ENCODE data around the gene LRRC14B.
"Not testable (repeated sequence)": the region's sequence is repeated elsewhere in the genome, so short reads cannot be mapped to it uniquely, and the experiment has no call there.

DNA sequence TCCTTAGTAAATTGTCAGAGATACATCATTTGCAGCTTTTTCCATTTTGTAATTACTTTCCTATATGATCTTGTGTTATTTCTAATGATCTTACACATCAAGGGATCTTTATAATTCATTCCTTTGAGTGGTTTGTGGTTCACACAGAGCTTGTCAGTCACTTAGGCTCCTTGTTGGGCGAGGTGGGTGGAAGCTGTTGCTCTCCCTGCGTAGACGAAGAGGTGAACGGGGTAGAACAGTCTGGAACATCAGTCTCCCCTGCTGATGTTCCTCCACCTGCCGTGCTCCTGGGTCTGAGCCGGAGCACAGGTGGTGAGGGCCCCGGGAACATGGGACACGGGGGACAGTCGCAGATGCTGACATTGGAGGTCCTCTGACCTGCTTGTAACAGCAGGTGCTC, 44.2 kb downstream of the LRRC14B start:
- TF ChIP-seq, protein P1, sequence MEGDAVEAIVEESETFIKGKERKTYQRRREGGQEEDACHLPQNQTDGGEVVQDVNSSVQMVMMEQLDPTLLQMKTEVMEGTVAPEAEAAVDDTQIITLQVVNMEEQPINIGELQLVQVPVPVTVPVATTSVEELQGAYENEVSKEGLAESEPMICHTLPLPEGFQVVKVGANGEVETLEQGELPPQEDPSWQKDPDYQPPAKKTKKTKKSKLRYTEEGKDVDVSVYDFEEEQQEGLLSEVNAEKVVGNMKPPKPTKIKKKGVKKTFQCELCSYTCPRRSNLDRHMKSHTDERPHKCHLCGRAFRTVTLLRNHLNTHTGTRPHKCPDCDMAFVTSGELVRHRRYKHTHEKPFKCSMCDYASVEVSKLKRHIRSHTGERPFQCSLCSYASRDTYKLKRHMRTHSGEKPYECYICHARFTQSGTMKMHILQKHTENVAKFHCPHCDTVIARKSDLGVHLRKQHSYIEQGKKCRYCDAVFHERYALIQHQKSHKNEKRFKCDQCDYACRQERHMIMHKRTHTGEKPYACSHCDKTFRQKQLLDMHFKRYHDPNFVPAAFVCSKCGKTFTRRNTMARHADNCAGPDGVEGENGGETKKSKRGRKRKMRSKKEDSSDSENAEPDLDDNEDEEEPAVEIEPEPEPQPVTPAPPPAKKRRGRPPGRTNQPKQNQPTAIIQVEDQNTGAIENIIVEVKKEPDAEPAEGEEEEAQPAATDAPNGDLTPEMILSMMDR (IDR thresholded peaks at IDR 0.05) = not testable (repeated sequence)
- not testable (repeated sequence) for TF ChIP-seq EZH2phosphoT487 (IDR thresholded peaks at IDR 0.05; ENCODE audit: borderline replicate concordance, low read depth); RCOR1 (IDR thresholded peaks at IDR 0.05; ENCODE audit: low read length); POLR2AphosphoS5 (IDR thresholded peaks at IDR 0.05; ENCODE audit: low read depth, low read length); JUND (IDR thresholded peaks at IDR 0.05); RFX5 (IDR thresholded peaks at IDR 0.05; ENCODE audit: low read length)
- TF ChIP-seq, protein P2, sequence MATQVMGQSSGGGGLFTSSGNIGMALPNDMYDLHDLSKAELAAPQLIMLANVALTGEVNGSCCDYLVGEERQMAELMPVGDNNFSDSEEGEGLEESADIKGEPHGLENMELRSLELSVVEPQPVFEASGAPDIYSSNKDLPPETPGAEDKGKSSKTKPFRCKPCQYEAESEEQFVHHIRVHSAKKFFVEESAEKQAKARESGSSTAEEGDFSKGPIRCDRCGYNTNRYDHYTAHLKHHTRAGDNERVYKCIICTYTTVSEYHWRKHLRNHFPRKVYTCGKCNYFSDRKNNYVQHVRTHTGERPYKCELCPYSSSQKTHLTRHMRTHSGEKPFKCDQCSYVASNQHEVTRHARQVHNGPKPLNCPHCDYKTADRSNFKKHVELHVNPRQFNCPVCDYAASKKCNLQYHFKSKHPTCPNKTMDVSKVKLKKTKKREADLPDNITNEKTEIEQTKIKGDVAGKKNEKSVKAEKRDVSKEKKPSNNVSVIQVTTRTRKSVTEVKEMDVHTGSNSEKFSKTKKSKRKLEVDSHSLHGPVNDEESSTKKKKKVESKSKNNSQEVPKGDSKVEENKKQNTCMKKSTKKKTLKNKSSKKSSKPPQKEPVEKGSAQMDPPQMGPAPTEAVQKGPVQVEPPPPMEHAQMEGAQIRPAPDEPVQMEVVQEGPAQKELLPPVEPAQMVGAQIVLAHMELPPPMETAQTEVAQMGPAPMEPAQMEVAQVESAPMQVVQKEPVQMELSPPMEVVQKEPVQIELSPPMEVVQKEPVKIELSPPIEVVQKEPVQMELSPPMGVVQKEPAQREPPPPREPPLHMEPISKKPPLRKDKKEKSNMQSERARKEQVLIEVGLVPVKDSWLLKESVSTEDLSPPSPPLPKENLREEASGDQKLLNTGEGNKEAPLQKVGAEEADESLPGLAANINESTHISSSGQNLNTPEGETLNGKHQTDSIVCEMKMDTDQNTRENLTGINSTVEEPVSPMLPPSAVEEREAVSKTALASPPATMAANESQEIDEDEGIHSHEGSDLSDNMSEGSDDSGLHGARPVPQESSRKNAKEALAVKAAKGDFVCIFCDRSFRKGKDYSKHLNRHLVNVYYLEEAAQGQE (IDR thresholded peaks at IDR 0.05; ENCODE audit: low read depth, low read length) = not testable (repeated sequence)
- TF ChIP-seq, protein P3, sequence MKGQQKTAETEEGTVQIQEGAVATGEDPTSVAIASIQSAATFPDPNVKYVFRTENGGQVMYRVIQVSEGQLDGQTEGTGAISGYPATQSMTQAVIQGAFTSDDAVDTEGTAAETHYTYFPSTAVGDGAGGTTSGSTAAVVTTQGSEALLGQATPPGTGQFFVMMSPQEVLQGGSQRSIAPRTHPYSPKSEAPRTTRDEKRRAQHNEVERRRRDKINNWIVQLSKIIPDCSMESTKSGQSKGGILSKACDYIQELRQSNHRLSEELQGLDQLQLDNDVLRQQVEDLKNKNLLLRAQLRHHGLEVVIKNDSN (IDR thresholded peaks at IDR 0.05; ENCODE audit: borderline replicate concordance, low read depth) = not testable (repeated sequence)
- TF ChIP-seq, protein P4, sequence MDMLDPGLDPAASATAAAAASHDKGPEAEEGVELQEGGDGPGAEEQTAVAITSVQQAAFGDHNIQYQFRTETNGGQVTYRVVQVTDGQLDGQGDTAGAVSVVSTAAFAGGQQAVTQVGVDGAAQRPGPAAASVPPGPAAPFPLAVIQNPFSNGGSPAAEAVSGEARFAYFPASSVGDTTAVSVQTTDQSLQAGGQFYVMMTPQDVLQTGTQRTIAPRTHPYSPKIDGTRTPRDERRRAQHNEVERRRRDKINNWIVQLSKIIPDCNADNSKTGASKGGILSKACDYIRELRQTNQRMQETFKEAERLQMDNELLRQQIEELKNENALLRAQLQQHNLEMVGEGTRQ (IDR thresholded peaks at IDR 0.05; ENCODE audit: borderline replicate concordance, low read depth, low read length) = not testable (repeated sequence)
- TF ChIP-seq, protein P5, sequence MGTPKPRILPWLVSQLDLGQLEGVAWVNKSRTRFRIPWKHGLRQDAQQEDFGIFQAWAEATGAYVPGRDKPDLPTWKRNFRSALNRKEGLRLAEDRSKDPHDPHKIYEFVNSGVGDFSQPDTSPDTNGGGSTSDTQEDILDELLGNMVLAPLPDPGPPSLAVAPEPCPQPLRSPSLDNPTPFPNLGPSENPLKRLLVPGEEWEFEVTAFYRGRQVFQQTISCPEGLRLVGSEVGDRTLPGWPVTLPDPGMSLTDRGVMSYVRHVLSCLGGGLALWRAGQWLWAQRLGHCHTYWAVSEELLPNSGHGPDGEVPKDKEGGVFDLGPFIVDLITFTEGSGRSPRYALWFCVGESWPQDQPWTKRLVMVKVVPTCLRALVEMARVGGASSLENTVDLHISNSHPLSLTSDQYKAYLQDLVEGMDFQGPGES (IDR thresholded peaks at IDR 0.05; ENCODE audit: low read depth, low read length) = not testable (repeated sequence)
